ELR (cell line): Measurements from ENCODE around the gene ZNF444.

Source experiments
- DNase-seq: peaks from one replicate; pipeline ENCODE4 v3.0.0-alpha.2; 2015; ENCODE audit warnings: low read depth

Gene ZNF444

GRCh38 chr19:56123266-56123891 is 17.7 kb upstream of the ZNF444 start:
- no peak for DNase-seq

GRCh38 chr19:56124578-56124977 is 16.5 kb upstream of the ZNF444 start:
- DNase-seq: no peak

GRCh38 chr19:56125806-56126590 is 15.1 kb upstream of the ZNF444 start:
- DNase-seq: no peak

GRCh38 chr19:56126983-56127780 is 13.9 kb upstream of the ZNF444 start:
- DNase-seq: no peak

GRCh38 chr19:56130006-56130405 is 11.1 kb upstream of the ZNF444 start:
- DNase-seq: no peak

- no peak for DNase-seq
Measured at GRCh38 chr19:56131651-56132050, 9.4 kb upstream of the ZNF444 start.

GRCh38 chr19:56132316-56132822 is 8.7 kb upstream of the ZNF444 start:
- no peak for DNase-seq

- DNase-seq: peak; percentile 59
Measured at GRCh38 chr19:56133858-56134653, 7.0 kb upstream of the ZNF444 start.

- DNase-seq: no peak
Measured at GRCh38 chr19:56134654-56134921, 6.5 kb upstream of the ZNF444 start.

GRCh38 chr19:56136362-56136761 is 4.7 kb upstream of the ZNF444 start:
- DNase-seq: no peak

- DNase-seq: no peak
Measured at GRCh38 chr19:56137405-56137804, 3.7 kb upstream of the ZNF444 start.

- DNase-seq: no peak
Measured at GRCh38 chr19:56138069-56138468, 3.0 kb upstream of the ZNF444 start.

- peak; percentile 7 for DNase-seq
Measured at GRCh38 chr19:56139847-56140582, 1.1 kb upstream of the ZNF444 start.

GRCh38 chr19:56141417-56141993 is 418 bp downstream of the ZNF444 start:
- DNase-seq: peak; percentile 18

GRCh38 chr19:56142087-56142787 is 1.1 kb downstream of the ZNF444 start:
- DNase-seq: no peak

- DNase-seq: no peak
Measured at GRCh38 chr19:56142897-56143434, 1.9 kb downstream of the ZNF444 start.

GRCh38 chr19:56144376-56144775 is 3.3 kb downstream of the ZNF444 start:
- DNase-seq: no peak

- no peak for DNase-seq
Measured at GRCh38 chr19:56144831-56145230, 3.7 kb downstream of the ZNF444 start.

GRCh38 chr19:56145698-56146097 is 4.6 kb downstream of the ZNF444 start:
- DNase-seq: no peak

GRCh38 chr19:56146904-56147303 is 5.8 kb downstream of the ZNF444 start:
- no peak for DNase-seq
